K562 (cell line): Measurements from ENCODE around the gene MALAT1. TPM values are rescaled to one million over a fixed set of nuclear protein-coding genes. Genes with fewer than 3 reads are reported as not detected.

Experiments
- ATF3 ChIP-seq, 2 experiments: fragments of 450-650 bp in 1 of 2; sonication (generic) in 1 of 2; formaldehyde crosslinking in 1 of 2; IDR thresholded peaks in 1 of 2; conservative IDR thresholded peaks in 1 of 2; 2 replicates each; pipeline versions ENCODE4 v1.6.1 to v1.8.1; 2016 to 2023; ENCODE audit warnings: mild to moderate bottlenecking in 2 of 2, moderate library complexity in 2 of 2, inconsistent platforms in 1 of 2, missing genetic modification reagents in 1 of 2
- FOXK1 ChIP-seq: sonication (generic); formaldehyde crosslinking; IDR thresholded peaks from 2 replicates; pipeline ENCODE4 v1.8.0; 2022; ENCODE audit warnings: missing genetic modification reagents, mild to moderate bottlenecking, borderline replicate concordance
- GTF2B ChIP-seq: IDR thresholded peaks from 2 replicates; pipeline ENCODE4 v1.6.1; 2011; ENCODE audit not compliant: insufficient read length; ENCODE audit errors: extremely low read depth
- JUNB ChIP-seq: fragments of 450-650 bp; formaldehyde crosslinking; conservative IDR thresholded peaks from 2 replicates; pipeline ENCODE4 v1.4.0; 2020; ENCODE audit warnings: mild to moderate bottlenecking
- KDM2B ChIP-seq: fragments of 250-450 bp; sonication (Bioruptor Pico); IDR thresholded peaks from 2 replicates; pipeline ENCODE4 v1.8.0; 2021; ENCODE audit warnings: mild to moderate bottlenecking, moderate library complexity
- MBD1 ChIP-seq: fragments of 250-450 bp; sonication (Bioruptor Pico); IDR thresholded peaks from 2 replicates; pipeline ENCODE4 v1.8.0; 2022; ENCODE audit warnings: inconsistent platforms
- MCM5 ChIP-seq: fragments of 450-650 bp; IDR thresholded peaks from 2 replicates; pipeline ENCODE4 v1.6.1; 2016; ENCODE audit warnings: low read depth
- MEF2D ChIP-seq: conservative IDR thresholded peaks from 2 replicates; pipeline ENCODE4 v1.6.1; 2016; ENCODE audit warnings: low read depth, missing genetic modification characterization, missing compliant biosample characterization
- NCOA1 ChIP-seq: fragments of 450-650 bp; IDR thresholded peaks from 2 replicates; pipeline ENCODE4 v1.6.1; 2016; ENCODE audit warnings: low read depth
- RBBP5 ChIP-seq: fragments of 200-600 bp; sonication (generic); IDR thresholded peaks from 2 replicates; pipeline ENCODE4 v1.6.1; 2012; ENCODE audit warnings: borderline replicate concordance, mild to moderate bottlenecking, low read length, control low read depth, inconsistent platforms; ENCODE audit not compliant: insufficient read depth, poor library complexity, severe bottlenecking
- RERE ChIP-seq: sonication (generic); formaldehyde crosslinking; IDR thresholded peaks from 2 replicates; pipeline ENCODE4 v1.8.0; 2023; ENCODE audit warnings: missing genetic modification reagents, mild to moderate bottlenecking, borderline replicate concordance
- TRIM25 ChIP-seq: fragments of 450-650 bp; IDR thresholded peaks from 2 replicates; pipeline ENCODE4 v1.7.0; 2016; ENCODE audit warnings: borderline replicate concordance
- ZNF655 ChIP-seq: fragments of 250-450 bp; sonication (Bioruptor Pico); IDR thresholded peaks from 2 replicates; pipeline ENCODE4 v1.5.0; 2021
- ZNF830 ChIP-seq: fragments of 250-450 bp; sonication (Bioruptor Pico); IDR thresholded peaks from 2 replicates; pipeline ENCODE4 v1.5.0; 2021; ENCODE audit warnings: mild to moderate bottlenecking
- polyA plus RNA-seq, 8 experiments: library from polyadenylated mRNA; depleted of rRNA in 4 of 8; stranded (reverse) in 5 of 8; unstranded in 3 of 8; fragments of >200 nt; fragmentation: Nextera tagmentation in 2 of 8; fragmentation: Illumina TruSeq in 1 of 8; extraction: Ambion mirVana in 2 of 8; extraction: Trizol in 1 of 8; gene quantifications; 2 replicates each; pipeline versions ENCODE4 v1.2.1 to v1.2.3, GENCODE V29; 2011 to 2014; ENCODE audit warnings: inconsistent platforms in 1 of 8, missing spikeins in 1 of 8
- total RNA-seq, 7 experiments: library from RNA; depleted of rRNA in 6 of 7; stranded (reverse); fragments of >200 nt in 6 of 7; fragmentation: Illumina TruSeq in 2 of 7; extraction: Trizol in 2 of 7; gene quantifications; 2 replicates each; pipeline versions ENCODE4 v1.2.1 to v1.2.3, GENCODE V29; 2011 to 2021; ENCODE audit warnings: low replicate concordance in 1 of 7

MALAT1 gene
- total and polyA plus RNA-seq, 9 of the 15 experiments (the other 6 are each of a cell fraction or from before 2014, with no cell fraction given) = 363 to 8,715 (median 2,351) TPM

- TF ChIP-seq RERE (CRISPR knock-in tag) = no peak
- TF ChIP-seq GTF2B = no peak
- peak; percentile 35 for TF ChIP-seq RBBP5
- TF ChIP-seq MEF2D (tag) = no peak
- no peak for TF ChIP-seq FOXK1
- TF ChIP-seq MBD1 = no peak
- TF ChIP-seq TRIM25 = no peak
- no peak for TF ChIP-seq MCM5
- no peak for TF ChIP-seq ZNF830 (CRISPR knock-in tag)
- no peak for TF ChIP-seq JUNB (CRISPR knock-in tag)
- no peak for TF ChIP-seq NCOA1
- TF ChIP-seq KDM2B (CRISPR knock-in tag) = no peak
- TF ChIP-seq ATF3 (IDR thresholded peaks at IDR 0.05) = no peak
- no peak for TF ChIP-seq ATF3 (CRISPR knock-in tag; conservative IDR thresholded peaks at IDR 0.05)
- TF ChIP-seq ZNF655 (CRISPR knock-in tag) = no peak
These were observed 26.1 kb downstream of the MALAT1 start, which contains the start of gene SCYL1 (continued) for GRCh38 chr11:65524741-65525545.
